ENCODE measurements around the gene COL4A3. TPM values are rescaled to one million over a fixed set of nuclear protein-coding genes. Genes with fewer than 3 reads are reported as not detected.

The COL4A3 gene
- total and polyA plus RNA-seq, 9 of the 15 experiments (the other 6 are each of a cell fraction or from before 2014, with no cell fraction given): not detected

DNA sequence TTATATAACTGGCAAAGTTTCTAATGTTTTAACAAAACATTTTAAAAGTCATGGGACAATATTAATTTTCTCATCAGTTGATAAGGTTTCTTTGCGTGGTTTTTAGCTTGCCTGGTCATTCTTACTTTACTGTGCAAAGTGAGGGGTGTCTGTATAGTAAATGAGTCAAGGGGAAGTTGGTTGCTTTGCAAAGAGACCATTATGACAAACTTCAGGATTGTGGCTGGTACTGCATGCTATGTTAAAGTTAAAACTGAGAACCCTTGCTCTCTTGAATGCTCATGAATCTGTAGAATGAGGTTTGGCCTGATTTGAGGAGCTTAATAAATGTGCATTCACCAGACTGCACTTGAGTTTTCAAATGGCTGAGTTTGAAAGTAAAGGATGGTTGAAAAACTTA is 47.4 kb upstream of the COL4A3 start:
- H4K20me1 ChIP-seq (replicated peaks; ENCODE audit: control insufficient read depth, insufficient read depth, low read length): no peaks in the 10 kb centered on the region
- H3K27me3 ChIP-seq (ENCODE audit: control insufficient read depth in 2 of 2, insufficient read depth in 2 of 2, low read length in 2 of 2): no peaks in the 10 kb centered on the region
- DNase-seq (ENCODE audit: extremely low read depth in 1 of 4, low spot score in 3 of 4) (no peak), ATAC-seq (no peak), FAIRE-seq (no peak)
- H3K9me1 ChIP-seq (ENCODE audit: control insufficient read depth, insufficient read depth, low read length): no peaks in the 10 kb centered on the region
- BruUV-seq (replicated peaks): no TSS peak
- WGBS (ENCODE audit: insufficient coverage, low coverage, missing lambda C conversion rate): 0% methylated on average over 1 of the region's 1 CpG
- no peaks in the 10 kb centered on the region for H3K79me2 ChIP-seq (ENCODE audit: control insufficient read depth, insufficient read depth, low read length)
- no peak overlapping the region for H2AFZ ChIP-seq (ENCODE audit: low read depth, low read length)
- H3K9me3 ChIP-seq (replicated peaks; ENCODE audit: control insufficient read depth, insufficient read depth, low read depth, low read length): no peaks in the 10 kb centered on the region
- TF ChIP-seq MLX (CRISPR knock-in tag; conservative IDR thresholded peaks at IDR 0.05) (no peak), ZNF347 (CRISPR knock-in tag; IDR thresholded peaks at IDR 0.05; ENCODE audit: low read depth) (no peak), ZBED1 (IDR thresholded peaks at IDR 0.05) (no peak), MAZ (CRISPR knock-in tag; conservative IDR thresholded peaks at IDR 0.05 in 1 of 2, IDR thresholded peaks at IDR 0.05 in 1 of 2) (no peak), CREB1 (IDR thresholded peaks at IDR 0.05) (no peak), CREB1 (CRISPR knock-in tag; IDR thresholded peaks at IDR 0.05) (no peak), ELK3 (CRISPR knock-in tag; IDR thresholded peaks at IDR 0.05) (no peak), MAFF (IDR thresholded peaks at IDR 0.05; ENCODE audit: low read length) (no peak), ZFP30 (CRISPR knock-in tag; IDR thresholded peaks at IDR 0.05; ENCODE audit: borderline replicate concordance) (no peak), TCF3 (CRISPR knock-in tag; IDR thresholded peaks at IDR 0.05) (no peak), HNRNPH1 (optimal IDR thresholded peaks at IDR 0.05; ENCODE audit: low read depth, low read length) (no peak), CEBPB (tag; IDR thresholded peaks at IDR 0.05) (no peak)
- TF ChIP-seq, protein P1, sequence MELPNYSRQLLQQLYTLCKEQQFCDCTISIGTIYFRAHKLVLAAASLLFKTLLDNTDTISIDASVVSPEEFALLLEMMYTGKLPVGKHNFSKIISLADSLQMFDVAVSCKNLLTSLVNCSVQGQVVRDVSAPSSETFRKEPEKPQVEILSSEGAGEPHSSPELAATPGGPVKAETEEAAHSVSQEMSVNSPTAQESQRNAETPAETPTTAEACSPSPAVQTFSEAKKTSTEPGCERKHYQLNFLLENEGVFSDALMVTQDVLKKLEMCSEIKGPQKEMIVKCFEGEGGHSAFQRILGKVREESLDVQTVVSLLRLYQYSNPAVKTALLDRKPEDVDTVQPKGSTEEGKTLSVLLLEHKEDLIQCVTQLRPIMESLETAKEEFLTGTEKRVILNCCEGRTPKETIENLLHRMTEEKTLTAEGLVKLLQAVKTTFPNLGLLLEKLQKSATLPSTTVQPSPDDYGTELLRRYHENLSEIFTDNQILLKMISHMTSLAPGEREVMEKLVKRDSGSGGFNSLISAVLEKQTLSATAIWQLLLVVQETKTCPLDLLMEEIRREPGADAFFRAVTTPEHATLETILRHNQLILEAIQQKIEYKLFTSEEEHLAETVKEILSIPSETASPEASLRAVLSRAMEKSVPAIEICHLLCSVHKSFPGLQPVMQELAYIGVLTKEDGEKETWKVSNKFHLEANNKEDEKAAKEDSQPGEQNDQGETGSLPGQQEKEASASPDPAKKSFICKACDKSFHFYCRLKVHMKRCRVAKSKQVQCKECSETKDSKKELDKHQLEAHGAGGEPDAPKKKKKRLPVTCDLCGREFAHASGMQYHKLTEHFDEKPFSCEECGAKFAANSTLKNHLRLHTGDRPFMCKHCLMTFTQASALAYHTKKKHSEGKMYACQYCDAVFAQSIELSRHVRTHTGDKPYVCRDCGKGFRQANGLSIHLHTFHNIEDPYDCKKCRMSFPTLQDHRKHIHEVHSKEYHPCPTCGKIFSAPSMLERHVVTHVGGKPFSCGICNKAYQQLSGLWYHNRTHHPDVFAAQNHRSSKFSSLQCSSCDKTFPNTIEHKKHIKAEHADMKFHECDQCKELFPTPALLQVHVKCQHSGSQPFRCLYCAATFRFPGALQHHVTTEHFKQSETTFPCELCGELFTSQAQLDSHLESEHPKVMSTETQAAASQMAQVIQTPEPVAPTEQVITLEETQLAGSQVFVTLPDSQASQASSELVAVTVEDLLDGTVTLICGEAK (IDR thresholded peaks at IDR 0.05): no peak
- TF ChIP-seq, protein P1 (CRISPR knock-in tag; IDR thresholded peaks at IDR 0.05): no peak
- H3K36me3 ChIP-seq (ENCODE audit: control insufficient read depth, insufficient read depth, low read length): no peaks in the 10 kb centered on the region
- POLR2A ChIA-PET: no interaction called here
- no peak overlapping the region for H3K9ac ChIP-seq (ENCODE audit: insufficient read depth in 1 of 2, low read depth in 2 of 2, low read length in 2 of 2)
- H3K4me2 ChIP-seq (ENCODE audit: insufficient read depth, low read length): no peak overlapping the region
- intact Hi-C loops (cut with micrococcal nuclease): no loop called here
- H3K4me1 ChIP-seq (replicated peaks in 1 of 2; ENCODE audit: control insufficient read depth in 2 of 2, insufficient read depth in 2 of 2, low read length in 2 of 2): no peaks in the 10 kb centered on the region
- H3K27ac ChIP-seq (ENCODE audit: extremely low read depth, low read depth, low read length): no peak overlapping the region
- in situ Hi-C loops (cut with MboI): no loop called here
- H3K4me3 ChIP-seq: no peak overlapping the region
- CTCF ChIA-PET (ENCODE audit: low intra/inter-chr PET ratio): no interaction called here

Measured in K562 (cell line).